Activated CD8-positive, alpha-beta memory T cell treated with anti-CD3 and anti-CD28 coated beads, Interleukin-2, amount 10 ng/mL, durations not matched to agents 7 days and 5 days (primary cell): ENCODE data around the gene AKAP8L. TPM values are rescaled to one million over a fixed set of nuclear protein-coding genes. Genes with fewer than 3 reads are reported as not detected.

Experiments
- ATAC-seq: fragments of 150-1000 bp; cut with Tn5 transposase; one replicate; pipeline ENCODE4 v1.10.0; 2021; ENCODE audit warnings: moderate library complexity
- CTCF ChIA-PET: fragments of 350-600 bp; sonication (Branson Sonifier 250); formaldehyde crosslinking; loops from one replicate; lab custom pipeline; 2021; ENCODE audit warnings: antibody characterized with exemption; lab: Charles Lee
- DNase-seq: peaks from one replicate; pipeline ENCODE4 v3.0.0-alpha.2; 2020
- H3K27ac Mint-ChIP-seq: one replicate; pipeline ENCODE4 v1.8.0; 2021; ENCODE audit warnings: mild to moderate bottlenecking, mixed read lengths
- H3K27me3 Mint-ChIP-seq: one replicate; pipeline ENCODE4 v1.8.0; 2021; ENCODE audit warnings: mixed read lengths
- H3K36me3 Mint-ChIP-seq: one replicate; pipeline ENCODE4 v1.8.0; 2021; ENCODE audit warnings: mild to moderate bottlenecking, mixed read lengths
- H3K4me1 Mint-ChIP-seq: one replicate; pipeline ENCODE4 v1.8.0; 2021; ENCODE audit warnings: mixed read lengths
- H3K4me3 Mint-ChIP-seq: one replicate; pipeline ENCODE4 v1.8.0; 2021; ENCODE audit warnings: mild to moderate bottlenecking, moderate library complexity, mixed read lengths
- H3K9me3 Mint-ChIP-seq: one replicate; pipeline ENCODE4 v1.8.0; 2022; ENCODE audit warnings: low read depth, mixed read lengths
- total RNA-seq, 2 experiments: library from RNA; stranded (reverse); gene quantifications; one replicate each; pipeline ENCODE4 v1.2.3, GENCODE V29; 2021

Gene AKAP8L
- total RNA-seq, 2 experiments from 2014 or later: 105 to 116 TPM

- H3K27me3 Mint-ChIP-seq: no peaks in the 10 kb centered on the region
- ATAC-seq: no peak
- H3K36me3 Mint-ChIP-seq: no peaks in the 10 kb centered on the region
- no peaks in the 10 kb centered on the region for H3K9me3 Mint-ChIP-seq
- H3K4me3 Mint-ChIP-seq: no peak overlapping the region
- H3K4me1 Mint-ChIP-seq: peaks cover 3% of the 10 kb centered on the region
- no peak overlapping the region for H3K27ac Mint-ChIP-seq
- CTCF ChIA-PET: no interaction called here
- DNase-seq: no peak
These were observed 25.9 kb upstream of the AKAP8L start for GRCh38 chr19:15444505-15445226.

DNA sequence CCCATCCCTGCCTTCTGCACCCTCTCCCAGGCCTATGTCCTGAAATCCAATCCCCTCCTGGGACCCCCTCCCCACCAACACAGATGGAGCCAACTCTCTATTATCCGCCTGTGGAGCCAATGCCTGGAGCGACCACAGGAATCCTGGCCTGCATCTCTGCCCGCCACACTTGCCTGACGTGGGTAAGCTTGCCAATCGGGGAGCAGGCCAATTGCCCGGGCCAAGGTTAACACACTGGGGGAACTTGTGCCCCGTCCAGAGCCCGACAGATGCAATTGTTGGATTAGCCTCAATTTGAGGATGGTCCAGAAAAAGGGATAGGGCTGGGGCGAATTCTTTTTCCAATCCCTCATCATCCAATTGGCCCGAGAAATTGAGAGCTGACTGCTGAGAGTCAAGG lies 25.1 kb upstream of the AKAP8L start:
- no peak for DNase-seq
- no peak for ATAC-seq
- Mint-ChIP-seq H3K4me3 (no peak overlapping the region), H3K9me3 (no peaks in the 10 kb centered on the region), H3K27ac (no peak overlapping the region), H3K4me1 (peaks cover 3% of the 10 kb centered on the region), H3K27me3 (no peaks in the 10 kb centered on the region), H3K36me3 (no peaks in the 10 kb centered on the region)
- CTCF ChIA-PET: no interaction called here

- H3K36me3 Mint-ChIP-seq: no peaks in the 10 kb centered on the region
- no peaks in the 10 kb centered on the region for H3K4me1 Mint-ChIP-seq
- ATAC-seq (no peak), DNase-seq (no peak)
- no peak overlapping the region for H3K4me3 Mint-ChIP-seq
- no peaks in the 10 kb centered on the region for H3K27me3 Mint-ChIP-seq
- CTCF ChIA-PET: no interaction called here
- no peak overlapping the region for H3K27ac Mint-ChIP-seq
- H3K9me3 Mint-ChIP-seq: no peaks in the 10 kb centered on the region
These were observed 24.5 kb upstream of the AKAP8L start for GRCh38 chr19:15443325-15443724.

DNA sequence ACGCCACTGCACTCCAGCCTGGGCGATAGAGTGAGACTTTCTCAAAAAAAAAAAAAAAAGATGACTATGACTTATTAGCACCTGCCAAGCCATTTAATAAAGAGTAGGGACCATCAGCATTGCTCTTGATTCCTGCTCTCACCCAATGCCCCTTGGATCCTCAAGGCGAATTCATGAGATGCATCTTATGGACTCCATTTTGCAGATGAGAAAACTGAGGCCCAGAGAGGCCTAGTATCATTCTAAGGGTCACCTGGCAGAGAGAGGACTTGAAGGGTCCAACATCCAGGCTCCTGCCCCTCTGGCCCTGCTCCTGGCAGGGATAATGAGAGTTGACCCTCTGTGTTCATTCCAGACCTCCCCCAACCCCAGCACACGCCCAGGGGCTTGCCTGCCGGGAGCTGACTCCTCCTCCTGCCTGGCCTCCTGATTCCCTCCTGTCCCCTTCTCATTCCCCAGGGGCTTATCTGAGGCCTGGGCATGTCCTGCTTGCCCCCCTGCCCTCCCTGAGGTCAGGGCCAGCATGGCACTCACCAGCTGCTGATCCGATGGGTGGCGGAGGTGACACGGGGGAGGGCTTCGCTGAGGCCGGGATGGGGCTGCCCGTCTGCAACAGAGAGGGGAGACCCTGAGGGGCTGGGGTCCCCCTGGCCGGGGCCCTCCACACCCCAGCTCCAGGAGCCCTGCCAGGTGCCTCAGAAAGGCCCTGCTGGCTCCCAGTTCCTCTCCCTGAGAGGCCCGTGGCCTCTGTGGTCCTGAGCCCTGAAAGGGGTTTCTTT lies 23.5 kb upstream of the AKAP8L start:
- H3K36me3 Mint-ChIP-seq: no peaks in the 10 kb centered on the region
- H3K27ac Mint-ChIP-seq: no peak overlapping the region
- no peak for ATAC-seq
- H3K4me1 Mint-ChIP-seq: peaks cover 2% of the 10 kb centered on the region
- CTCF ChIA-PET: interaction anchor here (1.3 kb wide), 1 partner anchor 23 kb away, joined by 4 read pairs; no protein-coding TSS in a partner anchor
- H3K4me3 Mint-ChIP-seq: no peak overlapping the region
- no peaks in the 10 kb centered on the region for H3K27me3 Mint-ChIP-seq
- DNase-seq: no peak
- no peaks in the 10 kb centered on the region for H3K9me3 Mint-ChIP-seq

DNA sequence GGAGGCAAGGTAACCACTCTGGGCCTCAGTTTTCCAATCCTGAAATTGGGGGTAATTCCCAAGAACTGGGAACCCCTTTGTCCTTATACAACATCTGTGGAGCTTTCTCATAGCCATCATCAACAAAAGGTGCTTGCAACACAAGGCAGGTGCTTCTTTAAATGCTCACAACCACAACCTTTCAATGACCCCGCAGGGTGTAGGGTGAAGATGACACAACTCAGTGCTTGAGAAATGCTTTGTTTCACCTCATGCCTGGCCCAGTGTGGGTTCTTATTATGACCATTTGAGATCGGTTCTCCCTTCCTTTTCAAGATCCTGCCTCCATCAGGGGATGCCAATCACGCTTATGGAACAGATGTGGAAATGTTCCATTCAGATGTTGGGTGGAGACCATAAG lies 22.5 kb upstream of the AKAP8L start:
- DNase-seq (no peak), ATAC-seq (no peak)
- Mint-ChIP-seq H3K36me3 (no peaks in the 10 kb centered on the region), H3K9me3 (no peaks in the 10 kb centered on the region), H3K4me3 (no peak overlapping the region), H3K4me1 (peaks cover 4% of the 10 kb centered on the region), H3K27me3 (no peaks in the 10 kb centered on the region), H3K27ac (no peak overlapping the region)
- CTCF ChIA-PET: interaction anchor here (1.3 kb wide), 1 partner anchor 22 kb away, joined by 4 read pairs; no protein-coding TSS in a partner anchor

DNA sequence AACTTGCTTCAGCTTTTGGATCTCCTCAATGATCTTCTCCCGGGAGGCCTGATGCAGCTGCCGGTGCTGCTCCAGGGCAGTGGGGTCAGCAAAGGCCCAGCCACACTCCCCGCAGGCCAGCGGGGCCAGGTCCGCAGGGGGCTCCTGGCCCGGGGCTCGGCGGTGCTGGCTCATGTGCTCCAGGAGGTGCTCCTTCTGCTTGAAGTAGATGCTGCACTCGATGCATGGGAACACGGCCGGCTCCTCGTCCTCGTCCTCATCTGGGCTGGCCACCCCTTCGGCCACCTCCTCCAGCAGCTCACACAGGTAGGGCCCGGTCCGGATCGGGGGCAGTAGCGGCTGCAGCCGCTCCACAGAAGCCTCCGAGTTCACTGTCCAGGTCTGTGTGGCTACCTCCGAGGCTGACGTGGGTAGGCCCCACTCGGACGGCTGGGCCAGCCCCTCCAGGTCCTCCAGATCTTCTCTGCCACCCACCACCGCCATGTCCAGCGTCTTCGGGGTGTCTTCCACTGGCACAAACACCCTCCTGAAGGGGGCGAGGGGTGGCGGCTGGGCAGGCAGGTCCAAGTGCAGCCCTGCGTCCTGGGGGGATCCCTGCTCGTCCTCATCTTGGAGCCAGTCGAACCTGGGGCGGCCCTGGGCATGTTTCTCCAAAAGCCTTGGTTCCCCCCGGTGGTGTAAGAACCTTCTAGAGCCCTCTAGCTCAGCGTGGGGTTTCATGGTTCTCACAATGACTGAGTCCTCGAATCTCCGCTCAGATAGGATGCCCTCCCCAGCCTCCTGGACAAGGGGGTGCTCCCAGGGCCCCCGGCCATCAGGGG lies 21.2 kb upstream of the AKAP8L start:
- Mint-ChIP-seq H3K4me3 (no peak overlapping the region), H3K27ac (no peak overlapping the region), H3K4me1 (peaks cover 7% of the 10 kb centered on the region), H3K27me3 (no peaks in the 10 kb centered on the region), H3K9me3 (no peaks in the 10 kb centered on the region), H3K36me3 (no peaks in the 10 kb centered on the region)
- DNase-seq (no peak), ATAC-seq (no peak)
- CTCF ChIA-PET: no interaction called here

DNA sequence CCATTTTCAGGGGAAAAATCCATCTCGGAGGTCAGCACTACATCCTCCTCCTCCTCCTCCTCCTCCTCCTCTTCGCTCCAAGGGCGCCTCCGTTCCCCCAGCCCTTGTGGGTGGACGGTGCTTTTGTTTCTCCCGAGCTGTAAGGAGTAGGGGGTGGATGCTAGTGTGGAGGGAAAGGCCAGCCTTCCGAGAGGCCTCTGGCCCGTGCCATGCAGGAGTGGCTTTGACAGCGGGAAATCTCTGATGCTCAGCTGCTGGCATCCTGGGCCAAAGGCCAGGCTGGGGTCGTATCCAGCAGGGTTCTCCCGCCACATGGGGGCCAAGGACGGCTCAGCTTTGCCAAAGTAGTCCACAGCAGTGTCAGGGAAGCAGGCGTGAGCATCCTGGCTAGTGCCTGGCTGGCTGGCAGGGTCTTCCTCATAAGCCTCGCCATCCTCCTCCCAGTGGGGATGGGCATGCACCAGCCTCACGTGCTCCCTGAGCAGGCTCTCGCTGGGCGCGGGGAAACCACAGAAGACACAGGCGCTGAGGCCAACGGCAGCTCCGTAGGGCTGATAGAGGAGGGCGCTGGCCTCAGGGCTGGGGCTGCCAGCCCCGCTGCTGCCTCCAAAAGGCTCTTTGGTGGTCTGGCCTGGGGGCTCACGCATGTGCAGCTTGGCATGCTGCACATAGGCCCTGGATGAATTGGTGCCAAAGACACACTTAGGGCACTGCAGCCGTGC lies 20.5 kb upstream of the AKAP8L start:
- Mint-ChIP-seq H3K4me3 (no peak overlapping the region), H3K27ac (no peak overlapping the region), H3K36me3 (no peaks in the 10 kb centered on the region), H3K27me3 (no peaks in the 10 kb centered on the region), H3K9me3 (no peaks in the 10 kb centered on the region), H3K4me1 (peaks cover 9% of the 10 kb centered on the region)
- CTCF ChIA-PET: no interaction called here
- ATAC-seq (no peak), DNase-seq (no peak)

GRCh38 chr19:15438577-15438976 lies 19.8 kb upstream of the AKAP8L start:
- CTCF ChIA-PET: interaction anchor here (0.6 to 1.5 kb wide), 3 partner anchors 20 to 744 kb away, joined by 3 to 4 read pairs (median 3); partner anchors contain the start of gene AKAP8L
- no peak overlapping the region for H3K27ac Mint-ChIP-seq
- H3K4me3 Mint-ChIP-seq: no peak overlapping the region
- no peaks in the 10 kb centered on the region for H3K9me3 Mint-ChIP-seq
- no peak for DNase-seq
- H3K27me3 Mint-ChIP-seq: no peaks in the 10 kb centered on the region
- ATAC-seq: no peak
- H3K4me1 Mint-ChIP-seq: peaks cover 10% of the 10 kb centered on the region
- H3K36me3 Mint-ChIP-seq: no peaks in the 10 kb centered on the region

DNA sequence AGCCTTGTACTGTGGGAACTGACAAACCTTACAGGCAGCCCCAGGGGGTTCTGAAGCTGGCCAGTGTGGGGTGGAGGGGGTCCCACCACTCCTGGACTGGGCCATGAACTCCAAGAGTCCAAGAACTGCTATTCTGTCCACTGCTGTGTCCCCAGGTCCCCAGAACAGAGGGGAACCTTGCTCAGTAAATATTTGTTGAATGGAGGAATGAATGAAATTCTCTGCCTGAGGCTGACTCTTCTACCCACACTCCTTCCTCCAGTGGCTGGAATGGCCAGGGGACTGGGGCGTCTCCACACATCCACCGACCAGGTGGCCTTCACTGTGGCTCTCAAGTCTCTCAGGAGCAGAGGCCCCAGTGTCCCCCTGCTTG lies 19.3 kb upstream of the AKAP8L start:
- peaks cover 15% of the 10 kb centered on the region for H3K4me1 Mint-ChIP-seq
- no peaks in the 10 kb centered on the region for H3K27me3 Mint-ChIP-seq
- CTCF ChIA-PET: interaction anchor here (0.6 to 1.7 kb wide), 5 partner anchors 14 to 744 kb away, joined by 3 to 4 read pairs (median 3); partner anchors contain the start of gene AKAP8L
- ATAC-seq: no peak
- no peaks in the 10 kb centered on the region for H3K36me3 Mint-ChIP-seq
- no peak overlapping the region for H3K27ac Mint-ChIP-seq
- H3K4me3 Mint-ChIP-seq: no peak overlapping the region
- H3K9me3 Mint-ChIP-seq: no peaks in the 10 kb centered on the region
- DNase-seq: no peak

DNA sequence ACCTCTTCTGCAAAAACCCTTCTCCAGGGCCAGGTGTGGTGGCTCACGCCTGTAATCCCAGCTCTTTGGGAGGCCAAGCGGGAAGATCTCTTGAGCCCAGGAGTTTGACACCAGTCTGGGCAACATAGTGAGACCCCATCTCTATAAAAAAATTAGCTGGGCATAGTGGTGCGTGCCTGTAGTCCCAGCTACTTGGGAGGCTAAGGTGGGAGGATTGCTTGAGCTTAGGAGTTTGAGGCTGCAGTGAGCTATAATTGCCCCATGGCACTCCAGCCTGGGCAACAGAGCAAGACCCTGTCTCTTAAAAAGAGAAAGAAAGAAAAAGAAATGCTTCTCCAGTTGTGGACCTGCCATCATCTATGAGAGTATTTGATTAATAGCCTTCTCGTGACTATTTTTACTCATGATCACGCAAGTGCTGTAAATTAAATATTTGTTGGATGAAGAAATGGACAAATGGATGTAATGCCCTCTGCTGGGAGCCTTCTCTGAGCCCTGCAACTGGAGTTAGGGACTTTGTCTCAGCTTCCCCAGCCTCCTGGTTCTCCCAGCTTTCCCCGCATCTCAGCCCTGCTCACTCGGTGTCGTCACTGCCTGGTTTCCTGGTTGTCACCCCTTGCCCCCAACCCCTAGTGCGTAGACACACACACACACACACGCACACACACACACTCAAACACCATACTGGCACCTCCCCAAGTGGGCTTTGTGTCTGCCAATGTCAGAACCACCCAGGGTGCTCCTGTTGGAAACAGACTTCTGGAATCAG lies 18.8 kb upstream of the AKAP8L start:
- Mint-ChIP-seq H3K36me3 (no peaks in the 10 kb centered on the region), H3K27ac (no peak overlapping the region), H3K4me1 (peaks cover 16% of the 10 kb centered on the region), H3K9me3 (no peaks in the 10 kb centered on the region), H3K4me3 (no peak overlapping the region), H3K27me3 (no peaks in the 10 kb centered on the region)
- CTCF ChIA-PET: interaction anchor here (0.6 to 2.7 kb wide), 5 partner anchors 14 to 745 kb away, joined by 3 to 8 read pairs (median 4); partner anchors contain the start of gene AKAP8L
- ATAC-seq (no peak), DNase-seq (no peak)

GRCh38 chr19:15436826-15437110 lies 18.0 kb upstream of the AKAP8L start:
- CTCF ChIA-PET: interaction anchor here (1.4 to 4.9 kb wide), 4 partner anchors 15 to 119 kb away, joined by 3 to 41 read pairs (median 6); partner anchors contain the start of gene AKAP8L

More at GRCh38 chr19:15436826-15437110, 18.0 kb upstream of the AKAP8L start:
- no peaks in the 10 kb centered on the region for H3K9me3 Mint-ChIP-seq
- H3K27me3 Mint-ChIP-seq: no peaks in the 10 kb centered on the region
- H3K4me1 Mint-ChIP-seq: peaks cover 18% of the 10 kb centered on the region
- no peak overlapping the region for H3K27ac Mint-ChIP-seq
- no peak overlapping the region for H3K4me3 Mint-ChIP-seq
- DNase-seq (no peak), ATAC-seq (no peak)
- peaks cover 2% of the 10 kb centered on the region for H3K36me3 Mint-ChIP-seq
